SU-DHL-6 (cell line): ENCODE measurements around the gene MID2.
"Not testable (repeated sequence)": the region's sequence is repeated elsewhere in the genome, so short reads cannot be mapped to it uniquely, and the experiment has no call there.

Experiments used
- EZH2phosphoT487 ChIP-seq: fragments of 200-600 bp; sonication (generic), shearing (Covaris generic); conservative IDR thresholded peaks from 2 replicates; pipeline ENCODE4 v1.6.1; 2018; ENCODE audit warnings: mild to moderate bottlenecking, antibody characterized with exemption, low read length, moderate library complexity, mixed read lengths
- TF ChIP-seq, protein P1 (sequence below): fragments of 200-600 bp; sonication (generic); IDR thresholded peaks from one replicate; pipeline ENCODE4 v1.5.1; 2017; ENCODE audit warnings: antibody characterized with exemption, mild to moderate bottlenecking, low read length, moderate library complexity; ENCODE audit not compliant: insufficient read depth, poor library complexity, severe bottlenecking

DNA sequence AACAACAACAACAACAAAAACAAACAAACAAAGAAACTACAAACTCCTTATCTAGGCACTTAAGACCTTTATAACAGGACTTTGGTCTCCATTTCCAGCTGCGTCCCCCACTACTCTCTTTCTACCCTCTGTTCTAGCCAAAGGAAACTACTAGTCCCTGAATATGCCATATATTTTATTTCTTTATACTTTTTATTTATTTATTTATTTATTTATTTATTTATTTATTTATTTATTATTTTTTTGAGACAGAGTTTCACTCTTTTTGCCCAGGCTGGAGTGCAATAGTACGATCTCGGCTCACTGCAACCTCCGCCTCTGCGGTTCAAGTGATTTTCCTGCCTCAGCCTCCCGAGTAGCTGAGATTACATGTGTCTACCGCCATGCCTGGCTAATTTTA, 26.0 kb downstream of the MID2 start:
- TF ChIP-seq, protein P1, sequence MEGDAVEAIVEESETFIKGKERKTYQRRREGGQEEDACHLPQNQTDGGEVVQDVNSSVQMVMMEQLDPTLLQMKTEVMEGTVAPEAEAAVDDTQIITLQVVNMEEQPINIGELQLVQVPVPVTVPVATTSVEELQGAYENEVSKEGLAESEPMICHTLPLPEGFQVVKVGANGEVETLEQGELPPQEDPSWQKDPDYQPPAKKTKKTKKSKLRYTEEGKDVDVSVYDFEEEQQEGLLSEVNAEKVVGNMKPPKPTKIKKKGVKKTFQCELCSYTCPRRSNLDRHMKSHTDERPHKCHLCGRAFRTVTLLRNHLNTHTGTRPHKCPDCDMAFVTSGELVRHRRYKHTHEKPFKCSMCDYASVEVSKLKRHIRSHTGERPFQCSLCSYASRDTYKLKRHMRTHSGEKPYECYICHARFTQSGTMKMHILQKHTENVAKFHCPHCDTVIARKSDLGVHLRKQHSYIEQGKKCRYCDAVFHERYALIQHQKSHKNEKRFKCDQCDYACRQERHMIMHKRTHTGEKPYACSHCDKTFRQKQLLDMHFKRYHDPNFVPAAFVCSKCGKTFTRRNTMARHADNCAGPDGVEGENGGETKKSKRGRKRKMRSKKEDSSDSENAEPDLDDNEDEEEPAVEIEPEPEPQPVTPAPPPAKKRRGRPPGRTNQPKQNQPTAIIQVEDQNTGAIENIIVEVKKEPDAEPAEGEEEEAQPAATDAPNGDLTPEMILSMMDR: not testable (repeated sequence)
- TF ChIP-seq EZH2phosphoT487: not testable (repeated sequence)
